BLaER1 treated with 17β-estradiol and CSF1 and Interleukin-3, amounts not matched to agents 10 nM and 100 nM (cell line): ENCODE results near the gene AK4.

Experiments used
- H3K27ac ChIP-seq, 11 experiments: shearing (Covaris generic); formaldehyde crosslinking; 2 replicates each; pipeline ENCODE4 v1.8.1; 2022
- H3K27me3 ChIP-seq, 11 experiments: shearing (Covaris generic); formaldehyde crosslinking; 2 replicates each; pipeline ENCODE4 v1.8.1; 2022
- H3K36me3 ChIP-seq, 11 experiments: shearing (Covaris generic); formaldehyde crosslinking; 2 replicates each; pipeline ENCODE4 v1.8.1; 2022
- H3K4me1 ChIP-seq, 10 experiments: shearing (Covaris generic); formaldehyde crosslinking; 2 replicates each; pipeline ENCODE4 v1.8.1; 2022
- H3K4me2 ChIP-seq, 11 experiments: shearing (Covaris generic); formaldehyde crosslinking; 2 replicates each; pipeline ENCODE4 v1.8.1; 2022
- H3K4me3 ChIP-seq, 10 experiments: shearing (Covaris generic); formaldehyde crosslinking; 2 replicates each; pipeline ENCODE4 v1.8.1; 2022
- H3K9ac ChIP-seq, 11 experiments: shearing (Covaris generic); formaldehyde crosslinking; 2 replicates each; pipeline ENCODE4 v1.8.1; 2022
- H3K9me3 ChIP-seq, 11 experiments: shearing (Covaris generic); formaldehyde crosslinking; replicated peaks in 1 of 11; 2 replicates each; pipeline ENCODE4 v1.8.1; 2022
- H4K20me1 ChIP-seq, 11 experiments: shearing (Covaris generic); formaldehyde crosslinking; 2 replicates each; pipeline ENCODE4 v1.8.1; 2022
- Cebpa-rat ChIP-seq, 11 experiments: shearing (Covaris generic); IDR thresholded peaks; 2 replicates each; pipeline ENCODE4 v1.8.1; 2022

The AK4 gene

DNA sequence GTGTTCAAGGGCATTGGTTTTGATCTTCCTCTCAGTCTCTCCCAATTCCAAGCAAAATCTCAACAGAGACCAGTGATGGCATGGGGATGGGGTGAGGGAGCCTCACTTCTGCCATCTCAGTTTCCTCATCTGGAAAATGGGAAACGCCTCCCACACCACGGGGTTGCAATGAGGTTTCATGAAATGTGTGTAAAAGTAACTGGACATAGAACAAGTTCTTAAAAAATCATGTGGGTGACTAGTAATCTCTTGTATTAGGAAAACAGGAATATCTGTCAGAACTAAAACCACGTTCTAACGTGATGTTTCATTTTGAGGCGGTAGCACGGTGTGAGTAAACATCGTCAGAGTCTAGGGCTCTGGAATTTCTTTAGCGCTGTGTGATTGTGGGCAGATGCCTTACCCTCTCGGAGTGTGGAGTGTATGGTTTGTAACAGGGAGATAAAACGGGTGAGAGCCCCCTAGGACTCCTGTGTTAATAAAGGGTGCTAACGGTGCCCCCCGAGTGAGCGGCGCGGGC lies 105.9 kb downstream of the AK4 start:
- Histone ChIP-seq H4K20me1 (no peaks in the 10 kb centered on the region), H3K4me1 (peaks cover 10 to 19% (median 14%) of the 10 kb centered on the region in 10 experiments; a peak in 19 of 20 replicates), H3K9ac (peak overlapping the region; percentile 56 to 81 (median 75); a peak in 21 of 22 replicates), H3K27ac (peak overlapping the region in 6 of 11 experiments; percentile 2 to 64 (median 52); a peak in 10 of 22 replicates), H3K4me2 (peak overlapping the region; percentile 89 to 100 (median 96)), H3K4me3 (peak overlapping the region; percentile 67 to 87 (median 76)), H3K9me3 (no peaks in the 10 kb centered on the region), H3K27me3 (peaks cover 10 to 16% (median 13%) of the 10 kb centered on the region in 11 experiments; a peak in 16 of 22 replicates), H3K36me3 (no peaks in the 10 kb centered on the region)
- TF ChIP-seq Cebpa-rat (IDR thresholded peaks at IDR 0.05), result no peak

- no peaks in the 10 kb centered on the region for H4K20me1 ChIP-seq
- H3K4me2 ChIP-seq, result peak overlapping the region; percentile 89 to 100 (median 96)
- H3K36me3 ChIP-seq, result no peaks in the 10 kb centered on the region
- H3K9me3 ChIP-seq, result no peaks in the 10 kb centered on the region
- TF ChIP-seq Cebpa-rat (IDR thresholded peaks at IDR 0.05), result no peak
- peak overlapping the region; percentile 67 to 87 (median 76) for H3K4me3 ChIP-seq
- H3K4me1 ChIP-seq, result peaks cover 8 to 18% (median 12%) of the 10 kb centered on the region in 10 experiments; a peak in 19 of 20 replicates
- H3K9ac ChIP-seq, result peak overlapping the region; percentile 56 to 81 (median 75)
- peaks cover 10 to 16% (median 13%) of the 10 kb centered on the region in 11 experiments; a peak in 16 of 22 replicates for H3K27me3 ChIP-seq
- H3K27ac ChIP-seq, result peak overlapping the region in 9 of 11 experiments; percentile 23 to 64 (median 54); a peak in 17 of 22 replicates
Observed at GRCh38 chr1:65254320-65255034, 106.5 kb downstream of the AK4 start.

GRCh38 chr1:65255035-65255655 lies 107.1 kb downstream of the AK4 start:
- peaks cover 10 to 16% (median 13%) of the 10 kb centered on the region in 11 experiments; a peak in 16 of 22 replicates for H3K27me3 ChIP-seq
- peak overlapping the region in 5 of 11 experiments; percentile 25 to 64 (median 53); a peak in 6 of 22 replicates for H3K27ac ChIP-seq
- TF ChIP-seq Cebpa-rat (IDR thresholded peaks at IDR 0.05), result no peak
- peak overlapping the region; percentile 89 to 100 (median 96) for H3K4me2 ChIP-seq
- H3K4me1 ChIP-seq, result peaks cover 8 to 18% (median 12%) of the 10 kb centered on the region in 10 experiments; a peak in 19 of 20 replicates
- no peaks in the 10 kb centered on the region for H3K9me3 ChIP-seq
- H3K4me3 ChIP-seq, result peak overlapping the region; percentile 67 to 87 (median 76)
- H4K20me1 ChIP-seq, result no peaks in the 10 kb centered on the region
- H3K9ac ChIP-seq, result peak overlapping the region; percentile 56 to 81 (median 75); a peak in 20 of 22 replicates
- H3K36me3 ChIP-seq, result no peaks in the 10 kb centered on the region

- no peaks in the 10 kb centered on the region for H4K20me1 ChIP-seq
- peak overlapping the region in 4 of 10 experiments; percentile 74 to 83 (median 77); a peak in 3 of 20 replicates for H3K4me3 ChIP-seq
- peaks cover 10 to 16% (median 13%) of the 10 kb centered on the region in 11 experiments; a peak in 16 of 22 replicates for H3K27me3 ChIP-seq
- no peak for TF ChIP-seq Cebpa-rat (IDR thresholded peaks at IDR 0.05)
- H3K9ac ChIP-seq, result no peak overlapping the region
- H3K27ac ChIP-seq, result no peak overlapping the region
- H3K9me3 ChIP-seq, result no peaks in the 10 kb centered on the region
- H3K36me3 ChIP-seq, result no peaks in the 10 kb centered on the region
- peak overlapping the region; percentile 89 to 100 (median 96); a peak in 19 of 22 replicates for H3K4me2 ChIP-seq
- peaks cover 10 to 19% (median 15%) of the 10 kb centered on the region in 10 experiments for H3K4me1 ChIP-seq
Observed at GRCh38 chr1:65255656-65256050, 107.7 kb downstream of the AK4 start.

DNA sequence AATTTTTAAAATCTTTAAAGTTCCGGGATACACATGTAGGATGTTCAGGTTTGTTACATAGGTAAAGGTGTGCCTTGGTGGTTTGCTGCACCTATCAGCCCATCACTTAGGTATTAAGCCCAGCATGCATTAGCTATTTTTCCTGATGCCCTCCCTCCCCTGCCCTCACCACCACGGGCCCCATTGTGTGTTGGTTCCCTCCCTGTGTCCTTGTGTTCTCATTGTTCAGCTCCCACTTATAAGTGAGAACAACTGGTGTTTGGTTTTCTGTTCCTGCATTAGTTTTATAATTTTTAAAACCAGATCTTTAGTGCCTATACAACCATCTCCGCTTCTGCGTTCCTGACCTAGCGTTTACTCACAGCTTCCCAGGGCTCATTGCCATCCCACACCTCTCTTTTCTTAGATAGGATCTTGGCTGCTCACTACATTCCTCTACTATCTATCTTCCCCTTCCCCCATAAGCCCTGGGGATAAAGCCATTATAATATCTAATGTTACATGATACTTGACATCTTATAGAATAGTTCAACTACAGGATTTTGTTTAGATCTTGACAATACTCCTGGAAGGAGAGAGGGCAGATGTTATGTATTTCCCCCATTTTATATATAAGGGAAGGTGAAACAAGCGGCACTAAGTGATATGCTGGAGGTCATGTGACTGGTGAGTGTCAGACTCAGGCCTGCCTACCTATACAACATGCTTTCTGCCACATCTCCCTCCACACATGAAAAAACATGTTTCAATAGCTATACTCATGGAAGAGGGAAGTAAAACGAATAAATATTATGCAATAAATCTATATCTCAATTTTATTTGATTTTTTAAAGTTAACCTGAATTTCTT lies 109.1 kb downstream of the AK4 start:
- H3K4me1 ChIP-seq, result peaks cover 10 to 24% (median 17%) of the 10 kb centered on the region in 10 experiments
- TF ChIP-seq Cebpa-rat (IDR thresholded peaks at IDR 0.05), result no peak
- peaks cover 10 to 16% (median 13%) of the 10 kb centered on the region in 11 experiments; a peak in 16 of 22 replicates for H3K27me3 ChIP-seq
- H3K4me3 ChIP-seq, result no peak overlapping the region
- H3K4me2 ChIP-seq, result no peak overlapping the region
- H4K20me1 ChIP-seq, result no peaks in the 10 kb centered on the region
- no peak overlapping the region for H3K27ac ChIP-seq
- no peaks in the 10 kb centered on the region for H3K9me3 ChIP-seq
- no peaks in the 10 kb centered on the region for H3K36me3 ChIP-seq
- H3K9ac ChIP-seq, result no peak overlapping the region

GRCh38 chr1:65258106-65258505 lies 110.1 kb downstream of the AK4 start:
- Histone ChIP-seq H4K20me1 (no peaks in the 10 kb centered on the region), H3K27me3 (peaks cover 10 to 16% (median 13%) of the 10 kb centered on the region in 11 experiments; a peak in 16 of 22 replicates), H3K4me2 (no peak overlapping the region), H3K36me3 (no peaks in the 10 kb centered on the region), H3K4me3 (no peak overlapping the region), H3K4me1 (peaks cover 10 to 24% (median 17%) of the 10 kb centered on the region in 10 experiments), H3K27ac (no peak overlapping the region), H3K9ac (no peak overlapping the region), H3K9me3 (no peaks in the 10 kb centered on the region)
- no peak for TF ChIP-seq Cebpa-rat (IDR thresholded peaks at IDR 0.05)

GRCh38 chr1:65259816-65260215 lies 111.8 kb downstream of the AK4 start:
- H3K4me2 ChIP-seq, result no peak overlapping the region
- H3K27me3 ChIP-seq, result peaks cover 19 to 26% (median 22%) of the 10 kb centered on the region in 11 experiments
- no peak overlapping the region for H3K9ac ChIP-seq
- no peak overlapping the region for H3K27ac ChIP-seq
- no peaks in the 10 kb centered on the region for H3K9me3 ChIP-seq
- no peaks in the 10 kb centered on the region for H3K36me3 ChIP-seq
- no peaks in the 10 kb centered on the region for H4K20me1 ChIP-seq
- H3K4me1 ChIP-seq, result peaks cover 9 to 20% (median 10%) of the 10 kb centered on the region in 10 experiments
- no peak overlapping the region for H3K4me3 ChIP-seq
- TF ChIP-seq Cebpa-rat (IDR thresholded peaks at IDR 0.05), result no peak

DNA sequence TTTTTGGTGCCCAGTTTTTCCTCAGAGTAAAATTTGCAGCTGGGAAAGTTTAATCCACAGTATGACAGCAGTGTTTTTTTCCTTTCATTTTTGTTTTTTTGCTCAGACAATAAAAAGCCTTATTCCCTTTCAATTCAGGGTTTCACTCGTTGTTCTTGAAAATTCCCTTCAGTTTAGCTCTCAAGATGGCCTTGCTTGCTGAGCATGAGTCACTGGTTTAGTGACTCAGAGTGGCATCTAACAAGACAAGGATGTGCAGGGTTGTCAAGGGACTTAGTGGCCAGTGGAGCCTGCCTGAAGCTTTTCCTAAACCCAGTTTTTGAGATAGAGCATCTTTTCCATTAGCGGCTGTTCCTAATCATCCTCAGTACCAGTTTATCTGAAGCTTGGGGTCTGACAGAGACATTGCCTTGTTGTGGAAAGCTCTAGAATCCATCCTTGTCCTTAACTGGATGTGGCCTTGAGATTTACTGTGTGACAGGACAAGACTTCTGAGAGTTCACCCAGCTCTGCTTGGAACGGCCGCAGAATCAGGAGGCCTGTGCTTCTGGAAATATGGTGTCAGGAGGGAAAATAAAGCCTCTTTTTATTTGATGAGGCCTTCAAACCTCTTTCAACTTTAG lies 113.0 kb downstream of the AK4 start:
- Histone ChIP-seq H3K36me3 (no peaks in the 10 kb centered on the region), H3K27me3 (peaks cover 21 to 29% (median 23%) of the 10 kb centered on the region in 11 experiments), H4K20me1 (no peaks in the 10 kb centered on the region), H3K9ac (no peak overlapping the region), H3K4me3 (no peak overlapping the region), H3K9me3 (no peaks in the 10 kb centered on the region), H3K4me2 (peak overlapping the region in 2 of 11 experiments; percentile 21 to 36; a peak in 2 of 22 replicates), H3K27ac (no peak overlapping the region), H3K4me1 (peaks cover 8 to 21% (median 9%) of the 10 kb centered on the region in 10 experiments; a peak in 18 of 20 replicates)
- no peak for TF ChIP-seq Cebpa-rat (IDR thresholded peaks at IDR 0.05)
